Measurements from ENCODE around the gene PXMP2.

Gene PXMP2

DNA sequence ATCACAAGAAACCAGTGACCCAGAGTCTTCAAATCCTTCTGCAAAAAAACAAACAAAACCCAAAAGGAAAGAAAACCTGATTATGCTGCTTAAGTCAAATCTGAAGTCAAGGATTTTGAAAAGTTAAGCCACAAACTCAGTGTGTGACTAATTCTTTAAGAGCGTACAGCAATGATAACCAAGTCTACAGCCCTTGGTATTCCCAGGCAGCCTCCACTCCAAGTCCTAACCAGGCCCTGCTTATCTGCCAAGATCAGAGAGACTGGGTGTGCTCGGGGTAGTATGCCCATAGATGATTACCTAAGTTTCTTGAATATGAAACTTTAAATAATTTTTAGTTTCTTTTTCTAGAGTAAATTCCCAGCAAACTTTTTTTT is 36.4 kb downstream of the PXMP2 start:
- H3K27ac ChIP-seq (replicated peaks) = no peak overlapping the region
- TF ChIP-seq POLR2AphosphoS5 (IDR thresholded peaks at IDR 0.05; ENCODE audit: low read depth) (no peak), GABPA (IDR thresholded peaks at IDR 0.05; ENCODE audit: low read depth) (no peak)
- TF ChIP-seq, protein P1, sequence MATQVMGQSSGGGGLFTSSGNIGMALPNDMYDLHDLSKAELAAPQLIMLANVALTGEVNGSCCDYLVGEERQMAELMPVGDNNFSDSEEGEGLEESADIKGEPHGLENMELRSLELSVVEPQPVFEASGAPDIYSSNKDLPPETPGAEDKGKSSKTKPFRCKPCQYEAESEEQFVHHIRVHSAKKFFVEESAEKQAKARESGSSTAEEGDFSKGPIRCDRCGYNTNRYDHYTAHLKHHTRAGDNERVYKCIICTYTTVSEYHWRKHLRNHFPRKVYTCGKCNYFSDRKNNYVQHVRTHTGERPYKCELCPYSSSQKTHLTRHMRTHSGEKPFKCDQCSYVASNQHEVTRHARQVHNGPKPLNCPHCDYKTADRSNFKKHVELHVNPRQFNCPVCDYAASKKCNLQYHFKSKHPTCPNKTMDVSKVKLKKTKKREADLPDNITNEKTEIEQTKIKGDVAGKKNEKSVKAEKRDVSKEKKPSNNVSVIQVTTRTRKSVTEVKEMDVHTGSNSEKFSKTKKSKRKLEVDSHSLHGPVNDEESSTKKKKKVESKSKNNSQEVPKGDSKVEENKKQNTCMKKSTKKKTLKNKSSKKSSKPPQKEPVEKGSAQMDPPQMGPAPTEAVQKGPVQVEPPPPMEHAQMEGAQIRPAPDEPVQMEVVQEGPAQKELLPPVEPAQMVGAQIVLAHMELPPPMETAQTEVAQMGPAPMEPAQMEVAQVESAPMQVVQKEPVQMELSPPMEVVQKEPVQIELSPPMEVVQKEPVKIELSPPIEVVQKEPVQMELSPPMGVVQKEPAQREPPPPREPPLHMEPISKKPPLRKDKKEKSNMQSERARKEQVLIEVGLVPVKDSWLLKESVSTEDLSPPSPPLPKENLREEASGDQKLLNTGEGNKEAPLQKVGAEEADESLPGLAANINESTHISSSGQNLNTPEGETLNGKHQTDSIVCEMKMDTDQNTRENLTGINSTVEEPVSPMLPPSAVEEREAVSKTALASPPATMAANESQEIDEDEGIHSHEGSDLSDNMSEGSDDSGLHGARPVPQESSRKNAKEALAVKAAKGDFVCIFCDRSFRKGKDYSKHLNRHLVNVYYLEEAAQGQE (IDR thresholded peaks at IDR 0.05; ENCODE audit: insufficient replicate concordance, low read depth) = no peak
- no peak overlapping the region for H3K4me3 ChIP-seq (replicated peaks; ENCODE audit: insufficient read depth, low read length)
- no peak for DNase-seq (ENCODE audit: low read depth in 1 of 2, low spot score in 1 of 2)
- H3K27me3 ChIP-seq (ENCODE audit: insufficient read depth, poor library complexity, severe bottlenecking) = no peaks in the 10 kb centered on the region

DNA sequence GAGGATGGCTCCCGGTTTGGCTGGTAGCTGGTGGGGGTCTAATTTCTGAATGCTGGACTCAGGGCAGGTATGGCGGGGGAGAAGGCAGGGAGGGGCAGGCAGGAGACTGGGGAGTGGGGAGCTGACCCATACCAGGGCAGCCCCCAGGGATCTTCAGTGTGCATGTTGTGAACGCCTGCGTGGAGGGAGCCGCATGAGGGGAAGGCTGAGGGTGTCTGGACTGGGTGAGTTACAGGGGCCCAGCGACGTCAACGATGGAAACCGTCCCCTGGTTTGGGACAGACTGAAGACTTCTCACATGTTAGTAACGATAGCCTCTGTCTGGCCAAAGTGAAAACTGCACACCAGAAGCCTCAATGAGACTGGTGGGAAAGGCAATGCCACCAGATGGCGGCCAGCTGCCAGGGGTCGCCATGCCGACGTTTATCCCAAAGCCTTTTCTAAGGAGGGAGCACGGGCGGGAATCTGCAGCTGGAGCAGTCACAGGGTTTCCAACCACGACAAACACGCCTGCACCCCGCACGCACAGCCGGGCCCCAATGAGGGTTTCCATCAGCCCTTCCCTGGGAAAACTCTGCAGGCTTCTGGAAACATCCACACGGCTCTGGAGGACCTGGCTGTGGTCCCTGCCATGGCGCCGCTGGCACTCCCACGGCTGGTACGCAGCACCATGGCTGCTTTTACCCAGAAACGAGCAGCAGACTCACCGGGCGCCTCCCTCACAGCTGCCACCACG is 37.3 kb downstream of the PXMP2 start:
- Histone ChIP-seq H3K4me3 (replicated peaks; ENCODE audit: insufficient read depth, low read length) (no peak overlapping the region), H3K27ac (replicated peaks) (no peak overlapping the region), H3K27me3 (ENCODE audit: insufficient read depth, poor library complexity, severe bottlenecking) (no peaks in the 10 kb centered on the region)
- no peak for DNase-seq (ENCODE audit: low read depth in 1 of 2, low spot score in 1 of 2)
- TF ChIP-seq, protein P1 (IDR thresholded peaks at IDR 0.05; ENCODE audit: insufficient replicate concordance, low read depth) = no peak
- TF ChIP-seq POLR2AphosphoS5 (IDR thresholded peaks at IDR 0.05; ENCODE audit: low read depth) = no peak; the same call in 1 of the 2 replicates
- TF ChIP-seq SPI1 (IDR thresholded peaks at IDR 0.05; ENCODE audit: borderline replicate concordance, low read depth) = no peak
- TF ChIP-seq GABPA (IDR thresholded peaks at IDR 0.05; ENCODE audit: low read depth) = no peak
- TF ChIP-seq, protein P2, sequence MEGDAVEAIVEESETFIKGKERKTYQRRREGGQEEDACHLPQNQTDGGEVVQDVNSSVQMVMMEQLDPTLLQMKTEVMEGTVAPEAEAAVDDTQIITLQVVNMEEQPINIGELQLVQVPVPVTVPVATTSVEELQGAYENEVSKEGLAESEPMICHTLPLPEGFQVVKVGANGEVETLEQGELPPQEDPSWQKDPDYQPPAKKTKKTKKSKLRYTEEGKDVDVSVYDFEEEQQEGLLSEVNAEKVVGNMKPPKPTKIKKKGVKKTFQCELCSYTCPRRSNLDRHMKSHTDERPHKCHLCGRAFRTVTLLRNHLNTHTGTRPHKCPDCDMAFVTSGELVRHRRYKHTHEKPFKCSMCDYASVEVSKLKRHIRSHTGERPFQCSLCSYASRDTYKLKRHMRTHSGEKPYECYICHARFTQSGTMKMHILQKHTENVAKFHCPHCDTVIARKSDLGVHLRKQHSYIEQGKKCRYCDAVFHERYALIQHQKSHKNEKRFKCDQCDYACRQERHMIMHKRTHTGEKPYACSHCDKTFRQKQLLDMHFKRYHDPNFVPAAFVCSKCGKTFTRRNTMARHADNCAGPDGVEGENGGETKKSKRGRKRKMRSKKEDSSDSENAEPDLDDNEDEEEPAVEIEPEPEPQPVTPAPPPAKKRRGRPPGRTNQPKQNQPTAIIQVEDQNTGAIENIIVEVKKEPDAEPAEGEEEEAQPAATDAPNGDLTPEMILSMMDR (IDR thresholded peaks at IDR 0.05; ENCODE audit: insufficient read depth, low read length) = no peak

DNA sequence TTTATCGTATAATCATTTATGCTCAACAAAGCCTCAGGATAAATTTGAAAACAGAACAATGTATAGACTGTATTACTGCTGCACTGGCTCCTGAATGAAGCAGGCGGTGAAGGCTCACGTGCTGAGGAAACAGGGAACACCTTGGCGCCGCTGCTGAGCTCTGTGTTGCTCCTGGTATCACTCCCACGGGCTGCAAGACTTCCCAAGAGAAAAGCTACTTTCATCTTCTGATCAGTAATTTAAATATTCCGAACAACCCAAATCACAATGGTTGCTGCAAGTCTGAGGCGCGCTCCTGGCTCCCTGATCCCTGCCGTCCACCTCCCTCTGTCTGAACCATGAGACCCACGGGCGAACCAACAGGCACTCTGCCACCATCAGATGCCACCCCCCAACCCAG is 39.0 kb downstream of the PXMP2 start:
- TF ChIP-seq POLR2AphosphoS5 (IDR thresholded peaks at IDR 0.05; ENCODE audit: low read depth) (no peak), GABPA (IDR thresholded peaks at IDR 0.05; ENCODE audit: low read depth) (no peak), SPI1 (IDR thresholded peaks at IDR 0.05; ENCODE audit: borderline replicate concordance, low read depth) (no peak)
- TF ChIP-seq, protein P2 (IDR thresholded peaks at IDR 0.05; ENCODE audit: insufficient read depth, low read length) = no peak
- TF ChIP-seq, protein P1 (IDR thresholded peaks at IDR 0.05; ENCODE audit: insufficient replicate concordance, low read depth) = no peak
- H3K27me3 ChIP-seq (ENCODE audit: insufficient read depth, poor library complexity, severe bottlenecking) = no peaks in the 10 kb centered on the region
- H3K27ac ChIP-seq (replicated peaks) = no peak overlapping the region
- H3K4me3 ChIP-seq (replicated peaks; ENCODE audit: insufficient read depth, low read length) = no peak overlapping the region
- DNase-seq (ENCODE audit: low read depth in 1 of 2, low spot score in 1 of 2) = no peak

All from HL-60 (cell line).